GM21723 (cell line): Measurements from ENCODE around the gene KRTAP3-2.

Source experiments
- ATAC-seq: cut with Tn5 transposase; IDR thresholded peaks from one replicate; pipeline ENCODE4 v1.9.1; 2021; ENCODE audit warnings: mild to moderate bottlenecking, moderate library complexity; ENCODE audit not compliant: unreplicated experiment

Gene KRTAP3-2

GRCh38 chr17:41012326-41013120 is 12.8 kb upstream of the KRTAP3-2 start:
- ATAC-seq = no peak

GRCh38 chr17:41010441-41010840 is 10.7 kb upstream of the KRTAP3-2 start:
- no peak for ATAC-seq

- no peak for ATAC-seq
Observed at GRCh38 chr17:41009936-41010335, 10.2 kb upstream of the KRTAP3-2 start.

- ATAC-seq = no peak
Observed at GRCh38 chr17:41009301-41009760, 9.6 kb upstream of the KRTAP3-2 start.

- no peak for ATAC-seq
Observed at GRCh38 chr17:41008811-41009210, 9.1 kb upstream of the KRTAP3-2 start, which contains the start of gene KRTAP3-1. Gene KRTAP3-1, minus strand, starts transcription at chr17:41009128. Its CDS starts 54 bp downstream, at chr17:41009074.

- ATAC-seq = no peak
Observed at GRCh38 chr17:41004397-41004796, 4.7 kb upstream of the KRTAP3-2 start.

- ATAC-seq = no peak
Observed at GRCh38 chr17:41003926-41004325, 4.2 kb upstream of the KRTAP3-2 start.

- no peak for ATAC-seq
Observed at GRCh38 chr17:41002814-41003213, 3.1 kb upstream of the KRTAP3-2 start.

- ATAC-seq = no peak
Observed at GRCh38 chr17:41001795-41002194, 2.1 kb upstream of the KRTAP3-2 start.

- ATAC-seq = no peak
Observed at GRCh38 chr17:40997361-40997760, 2.3 kb downstream of the KRTAP3-2 start.

GRCh38 chr17:40996829-40997228 is 2.9 kb downstream of the KRTAP3-2 start:
- no peak for ATAC-seq

- ATAC-seq = no peak
Observed at GRCh38 chr17:40995116-40995515, 4.6 kb downstream of the KRTAP3-2 start.

GRCh38 chr17:40993839-40994238 is 5.9 kb downstream of the KRTAP3-2 start, which contains the start of gene KRTAP3-3:
Gene KRTAP3-3, minus strand, starts transcription at chr17:40994164. Its CDS starts 67 bp downstream, at chr17:40994097.
- no peak for ATAC-seq

- no peak for ATAC-seq
Observed at GRCh38 chr17:40993084-40993483, 6.6 kb downstream of the KRTAP3-2 start.

GRCh38 chr17:40992666-40993065 is 7.0 kb downstream of the KRTAP3-2 start:
- ATAC-seq = no peak

GRCh38 chr17:40986920-40987319 is 12.8 kb downstream of the KRTAP3-2 start:
- no peak for ATAC-seq

GRCh38 chr17:40984226-40984625 is 15.5 kb downstream of the KRTAP3-2 start, which contains the start of gene KRT40:
Gene KRT40, minus strand, starts transcription at chr17:40984326. Its CDS starts 53 bp downstream, at chr17:40984273.
- no peak for ATAC-seq

- ATAC-seq = no peak
Observed at GRCh38 chr17:40981115-40981514, 18.6 kb downstream of the KRTAP3-2 start.

- ATAC-seq = no peak
Observed at GRCh38 chr17:40980596-40980995, 19.1 kb downstream of the KRTAP3-2 start.

GRCh38 chr17:40980117-40980516 is 19.6 kb downstream of the KRTAP3-2 start:
- no peak for ATAC-seq

- ATAC-seq = no peak
Observed at GRCh38 chr17:40978575-40979151, 21.0 kb downstream of the KRTAP3-2 start.

- ATAC-seq = no peak
Observed at GRCh38 chr17:40975516-40975915, 24.2 kb downstream of the KRTAP3-2 start.
